Adrenal gland (tissue), 5 donors: ENCODE data around the gene RCOR1.

Source experiments
- CTCF ChIP-seq, 6 experiments: fragments of 450-650 bp in 4 of 6; fragments of 200-600 bp in 2 of 6; sonication (generic) in 1 of 6; IDR thresholded peaks; 1 replicate in 5 of 6; 2 replicates in 1 of 6; pipeline versions ENCODE4 v1.5.1 to v1.8.0; 2016 to 2021; ENCODE audit warnings: antibody characterized with exemption in 6 of 6, mild to moderate bottlenecking in 2 of 6, moderate library complexity in 1 of 6
- POLR2A ChIP-seq, 2 donors: fragments of 450-650 bp; IDR thresholded peaks; one replicate each; pipeline ENCODE4 v1.6.1; 2017; ENCODE audit warnings: antibody characterized with exemption in 2 of 2, mild to moderate bottlenecking in 2 of 2, moderate library complexity in 1 of 2
- donor health status: DM: no; HTN: no; CAD: no.

DNA sequence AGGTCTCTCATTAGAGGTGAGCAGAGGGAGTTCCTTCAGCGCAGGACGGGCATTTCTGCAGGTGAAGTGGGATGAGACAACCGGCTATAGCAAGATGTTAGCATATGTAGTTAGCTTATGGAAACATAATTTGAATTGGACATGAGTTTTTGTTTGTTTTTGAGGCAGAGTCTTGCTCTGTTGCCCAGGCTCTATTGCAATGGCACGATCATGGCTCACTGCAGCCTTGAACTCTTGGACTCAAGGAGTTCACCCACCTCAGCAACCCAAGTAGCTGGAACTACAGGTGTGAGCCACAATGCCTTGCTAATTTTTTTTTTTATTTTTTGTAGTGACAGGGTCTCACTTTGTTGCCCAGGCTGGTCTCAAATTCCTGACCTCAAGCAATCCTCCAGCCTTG, 69.2 kb downstream of the RCOR1 start:
- no peak for TF ChIP-seq CTCF (IDR thresholded peaks at IDR 0.05)
- no peak for TF ChIP-seq POLR2A (IDR thresholded peaks at IDR 0.05)
